ENCODE data around the gene PAPSS2. TPM values are rescaled to one million over a fixed set of nuclear protein-coding genes. Genes with fewer than 3 reads are reported as not detected.

The PAPSS2 gene
- total RNA-seq, 1 experiment from 2014 or later = 24.5 TPM

- H2BK120ac ChIP-seq (ENCODE audit: low read depth, low read length, poor library complexity, severe bottlenecking) = no peak overlapping the region
These were observed 103.6 kb downstream of the PAPSS2 start for GRCh38 chr10:87763086-87763861.

More at GRCh38 chr10:87763086-87763861, 103.6 kb downstream of the PAPSS2 start:
- H3K9ac ChIP-seq (ENCODE audit: extremely low read depth, insufficient read length, low read length) = no peak overlapping the region
- H3K27ac ChIP-seq (ENCODE audit: insufficient read length, low read depth, low read length) = no peak overlapping the region
- Mint-ChIP-seq H3K36me3 (ENCODE audit: insufficient read depth in 1 of 3, low read depth in 3 of 3) (peaks cover 12 to 32% (median 25%) of the 10 kb centered on the region in 3 experiments), H3K4me3 (no peak overlapping the region), H3K4me1 (peaks cover 11 to 12% of the 10 kb centered on the region in 2 experiments), H3K9me3 (no peaks in the 10 kb centered on the region), H3K27ac (no peak overlapping the region), H3K27me3 (ENCODE audit: low read depth) (no peaks in the 10 kb centered on the region)
- H3T11ph ChIP-seq (ENCODE audit: low read length) = no peak overlapping the region
- no peak overlapping the region for H3K18ac ChIP-seq (ENCODE audit: insufficient read length, low read depth, low read length)
- H2AK5ac ChIP-seq (ENCODE audit: insufficient read length, low read length) = no peak overlapping the region
- no peak overlapping the region for H2BK20ac ChIP-seq (ENCODE audit: low read depth, low read length, poor library complexity, severe bottlenecking)
- TF ChIP-seq CTCF (conservative IDR thresholded peaks at IDR 0.05) = no peak
- H2BK5ac ChIP-seq (ENCODE audit: insufficient read length, low read length) = no peak overlapping the region
- H3K27me3 ChIP-seq (ENCODE audit: insufficient read depth, low read length) = no peaks in the 10 kb centered on the region
- no peaks in the 10 kb centered on the region for H3K23me2 ChIP-seq (ENCODE audit: insufficient read length, low read depth, low read length, poor library complexity, severe bottlenecking)
- no peak overlapping the region for H4K8ac ChIP-seq (replicated peaks; ENCODE audit: insufficient read length, low read depth, low read length)
- no peak overlapping the region for H2BK12ac ChIP-seq (ENCODE audit: insufficient read length, low read depth, low read length)
- H3K56ac ChIP-seq (ENCODE audit: insufficient read length, low read depth, low read length) = no peak overlapping the region
- H3K4me2 ChIP-seq (ENCODE audit: insufficient read depth, insufficient read length, low read length) = no peak overlapping the region
- H4K5ac ChIP-seq (ENCODE audit: insufficient read length, low read depth, low read length) = no peak overlapping the region
- no peaks in the 10 kb centered on the region; the same call in 1 of the 2 replicates for H3K4me1 ChIP-seq (ENCODE audit: insufficient read depth, low read length)
- no peaks in the 10 kb centered on the region for H3K79me2 ChIP-seq (ENCODE audit: insufficient read depth, low read length)
- H3K23ac ChIP-seq (ENCODE audit: insufficient read length, low read depth, low read length) = no peak overlapping the region
- H3K14ac ChIP-seq (ENCODE audit: insufficient read depth, low read length) = no peak overlapping the region
- DNase-seq = no peak
- no CpG with 5 or more reads among the region's 5 CpGs for WGBS (ENCODE audit: extremely low coverage, insufficient read length, low lambda C conversion rate)
- no peaks in the 10 kb centered on the region for H3K9me3 ChIP-seq (ENCODE audit: control insufficient read depth, low read depth, low read length)
- H3K79me1 ChIP-seq (ENCODE audit: insufficient read depth, low read depth, low read length, poor library complexity, severe bottlenecking) = no peaks in the 10 kb centered on the region
- H3K4ac ChIP-seq (ENCODE audit: low read depth, low read length) = no peak overlapping the region
- H2BK15ac ChIP-seq (ENCODE audit: low read depth, low read length) = no peak overlapping the region
- no peak overlapping the region for H2AFZ ChIP-seq (ENCODE audit: low read length)
- H4K20me1 ChIP-seq (ENCODE audit: control insufficient read depth, insufficient read depth, insufficient read length) = no peaks in the 10 kb centered on the region
- H4K91ac ChIP-seq (ENCODE audit: insufficient read length, low read depth, low read length) = no peak overlapping the region

All from H9 (cell line).